ENCODE measurements around the gene HSPA2. TPM values are rescaled to one million over a fixed set of nuclear protein-coding genes. Genes with fewer than 3 reads are reported as not detected.

HSPA2 gene
- 10.2 and 16.1 TPM in 2 replicates for total RNA-seq

DNA sequence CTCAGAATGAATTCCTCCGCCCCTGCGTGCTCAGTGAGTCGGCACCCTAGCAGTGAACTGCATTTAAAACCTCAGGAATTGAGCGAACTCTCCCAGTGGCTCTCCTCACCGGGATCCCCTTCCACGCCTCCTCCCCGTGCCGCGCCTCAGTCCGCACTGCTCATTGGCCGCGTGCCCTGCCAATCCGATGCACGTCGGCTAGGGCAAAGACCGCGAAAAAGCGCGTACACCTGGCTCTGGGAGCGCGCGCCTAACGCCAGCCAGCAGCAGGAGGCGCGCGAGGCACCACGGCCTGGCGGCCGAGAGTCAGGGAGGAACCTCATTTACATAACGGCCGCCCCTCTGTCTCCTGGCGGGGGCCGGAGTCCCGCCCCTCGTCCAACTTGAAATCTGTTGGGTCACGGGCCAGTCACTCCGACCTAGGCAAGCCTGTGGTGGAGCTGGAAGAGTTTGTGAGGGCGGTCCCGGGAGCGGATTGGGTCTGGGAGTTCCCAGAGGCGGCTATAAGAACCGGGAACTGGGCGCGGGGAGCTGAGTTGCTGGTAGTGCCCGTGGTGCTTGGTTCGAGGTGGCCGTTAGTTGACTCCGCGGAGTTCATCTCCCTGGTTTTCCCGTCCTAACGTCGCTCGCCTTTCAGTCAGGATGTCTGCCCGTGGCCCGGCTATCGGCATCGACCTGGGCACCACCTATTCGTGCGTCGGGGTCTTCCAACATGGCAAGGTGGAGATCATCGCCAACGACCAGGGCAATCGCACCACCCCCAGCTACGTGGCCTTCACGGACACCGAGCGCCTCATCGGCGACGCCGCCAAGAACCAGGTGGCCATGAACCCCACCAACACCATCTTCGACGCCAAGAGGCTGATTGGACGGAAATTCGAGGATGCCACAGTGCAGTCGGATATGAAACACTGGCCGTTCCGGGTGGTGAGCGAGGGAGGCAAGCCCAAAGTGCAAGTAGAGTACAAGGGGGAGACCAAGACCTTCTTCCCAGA is at the start of gene HSPA2:
TSS of gene HSPA2 (plus strand) at position 534 of the 995 bp plus-strand sequence. CDS start at position 643, 109 bp downstream.

DNA sequence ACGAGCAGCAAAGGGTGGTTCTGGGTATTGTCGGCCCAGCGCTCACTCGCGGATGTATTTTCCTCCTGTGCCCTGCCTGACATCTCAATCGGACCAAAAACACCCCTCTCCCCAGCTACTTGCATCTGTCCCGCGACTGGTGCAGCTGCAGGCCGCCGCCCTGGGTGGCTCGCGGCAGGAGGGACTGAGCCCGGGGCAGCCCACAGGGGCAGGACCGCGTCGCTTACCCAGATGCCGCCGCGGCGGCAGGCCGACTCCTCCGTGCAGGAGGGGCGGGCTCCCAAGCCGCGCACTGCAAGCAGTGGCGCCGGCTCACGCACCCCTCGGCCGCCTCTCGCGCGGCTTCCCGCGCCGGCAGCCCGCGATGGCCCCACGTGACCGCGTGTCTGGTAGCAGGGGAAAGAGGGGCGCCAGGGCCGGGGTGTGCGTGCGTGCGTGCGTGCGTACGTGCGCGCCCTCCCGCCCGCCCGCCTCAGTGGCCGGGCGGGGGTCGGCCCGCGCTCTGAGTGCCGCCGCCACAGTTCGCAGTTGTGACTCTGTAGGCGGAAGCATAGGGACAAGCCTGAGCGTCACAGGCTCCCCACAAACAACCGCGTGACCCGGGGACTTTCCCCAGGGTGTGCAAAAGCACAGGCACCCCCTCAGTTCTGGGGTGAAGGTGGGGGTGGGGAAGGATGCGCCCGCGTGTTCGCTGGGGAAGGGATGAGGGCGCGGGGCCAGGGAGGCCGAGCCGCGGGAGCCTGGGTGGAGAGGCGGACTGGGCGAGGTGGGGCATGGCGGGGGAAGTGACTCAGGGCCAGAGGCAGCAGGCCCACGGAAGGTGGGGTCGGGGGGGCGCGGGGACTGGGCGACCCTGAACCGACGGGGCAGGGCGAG is 36.9 kb upstream of the HSPA2 start, which contains the start of gene ZBTB25:
TSS of gene ZBTB25 (minus strand) at position 405 of the 876 bp plus-strand sequence. CDS start 13,305 bp downstream, outside the sequence.

DNA sequence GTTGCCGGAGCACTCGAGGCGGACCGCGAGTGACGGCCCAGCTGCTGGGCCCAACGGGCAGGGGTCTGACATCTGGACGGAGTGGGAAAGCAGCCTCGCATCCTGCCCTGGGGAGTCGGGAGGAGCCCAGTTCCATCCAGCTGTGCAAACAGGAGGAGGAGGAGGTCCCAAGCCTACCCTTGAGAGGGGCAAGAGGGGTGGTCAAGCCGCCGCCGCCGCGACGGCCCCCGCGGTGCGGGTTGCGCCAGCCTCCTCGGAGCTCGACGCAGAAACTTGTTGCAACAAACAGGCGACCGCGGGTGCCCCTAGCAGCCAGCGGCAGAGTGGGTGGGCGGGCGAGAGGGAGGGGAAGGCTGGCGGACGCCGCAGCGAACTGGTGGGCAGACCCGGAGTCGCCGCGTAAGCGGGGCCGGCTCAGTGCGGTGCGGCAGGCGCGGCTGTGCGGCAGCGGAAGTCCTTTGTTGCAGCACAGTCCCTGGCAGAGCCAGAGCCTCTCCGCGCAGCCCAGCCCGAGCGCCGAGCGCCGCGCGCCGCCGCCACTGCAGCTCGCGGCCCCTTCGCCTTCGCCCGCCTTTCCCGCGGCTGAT is 36.1 kb upstream of the HSPA2 start, which contains the start of gene ZBTB1:
TSS of gene ZBTB1 (plus strand) at position 461 of the 587 bp plus-strand sequence. CDS start 16,735 bp downstream, outside the sequence.

GRCh38 chr14:64549791-64550620 is 9.5 kb downstream of the HSPA2 start, which contains the start of gene PPP1R36:
TSS of gene PPP1R36 (plus strand) at chr14:64549961. CDS start at chr14:64549998, 37 bp downstream.

Small RNA genes within 50 kb of the gene (small RNA-seq; reads per million reads assigned to genes)
- not detected for gene AL049869.4

Other genes with a start within 250 kb of the HSPA2 start
- not detected in 2 replicates for gene ESR2, start 246.4 kb upstream of the HSPA2 start, total RNA-seq
- 22.0 and 22.1 TPM in 2 replicates for gene MTHFD1, start 152.4 kb upstream of the HSPA2 start, total RNA-seq
- gene AKAP5, start 75.2 kb upstream of the HSPA2 start, total RNA-seq, result under 0.01 and 0.33 TPM in 2 replicates
- 4.7 and 5.0 TPM in 2 replicates for gene ZBTB25, start 36.9 kb upstream of the HSPA2 start, total RNA-seq
- gene ZBTB1, start 36.0 kb upstream of the HSPA2 start, total RNA-seq, result 51.4 and 63.0 TPM in 2 replicates
- gene PPP1R36, start 9.2 kb downstream of the HSPA2 start, total RNA-seq, result 0.39 and 0.43 TPM in 2 replicates
- gene PLEKHG3, start 163.7 kb downstream of the HSPA2 start, total RNA-seq, result 33.4 and 92.0 TPM in 2 replicates

All from placental epithelial cell (primary cell).